Activated CD8-positive, alpha-beta memory T cell treated with anti-CD3 and anti-CD28 coated beads, Interleukin-2, amount 10 ng/mL, durations not matched to agents 7 days and 5 days (primary cell): ENCODE results near the gene IGSF9B. TPM values are rescaled to one million over a fixed set of nuclear protein-coding genes. Genes with fewer than 3 reads are reported as not detected.

ENCODE experiments used
- ATAC-seq: fragments of 150-1000 bp; cut with Tn5 transposase; one replicate; pipeline ENCODE4 v1.10.0; 2021; ENCODE audit warnings: moderate library complexity
- CTCF ChIA-PET: fragments of 350-600 bp; sonication (Branson Sonifier 250); formaldehyde crosslinking; loops from one replicate; lab custom pipeline; 2021; ENCODE audit warnings: antibody characterized with exemption; lab: Charles Lee
- DNase-seq: peaks from one replicate; pipeline ENCODE4 v3.0.0-alpha.2; 2020
- H3K27ac Mint-ChIP-seq: one replicate; pipeline ENCODE4 v1.8.0; 2021; ENCODE audit warnings: mild to moderate bottlenecking, mixed read lengths
- H3K27me3 Mint-ChIP-seq: one replicate; pipeline ENCODE4 v1.8.0; 2021; ENCODE audit warnings: mixed read lengths
- H3K36me3 Mint-ChIP-seq: one replicate; pipeline ENCODE4 v1.8.0; 2021; ENCODE audit warnings: mild to moderate bottlenecking, mixed read lengths
- H3K4me1 Mint-ChIP-seq: one replicate; pipeline ENCODE4 v1.8.0; 2021; ENCODE audit warnings: mixed read lengths
- H3K4me3 Mint-ChIP-seq: one replicate; pipeline ENCODE4 v1.8.0; 2021; ENCODE audit warnings: mild to moderate bottlenecking, moderate library complexity, mixed read lengths
- H3K9me3 Mint-ChIP-seq: one replicate; pipeline ENCODE4 v1.8.0; 2022; ENCODE audit warnings: low read depth, mixed read lengths
- total RNA-seq, 2 experiments: library from RNA; stranded (reverse); gene quantifications; one replicate each; pipeline ENCODE4 v1.2.3, GENCODE V29; 2021

IGSF9B gene
- total RNA-seq, 2 experiments from 2014 or later, result 19.6 to 34.5 TPM

- Mint-ChIP-seq H3K4me3 (no peak overlapping the region), H3K36me3 (peaks cover 5% of the 10 kb centered on the region), H3K27ac (no peak overlapping the region), H3K4me1 (peaks cover 7% of the 10 kb centered on the region), H3K27me3 (no peaks in the 10 kb centered on the region), H3K9me3 (no peaks in the 10 kb centered on the region)
- no peak for DNase-seq
- no peak for ATAC-seq
- CTCF ChIA-PET, result interaction anchor here (0.9 to 1.2 kb wide), 2 partner anchors 24 to 147 kb away, joined by 3 read pairs; no protein-coding TSS in a partner anchor
Measured at GRCh38 chr11:133903056-133903455, 53.7 kb downstream of the IGSF9B start.

- Mint-ChIP-seq H3K9me3 (no peaks in the 10 kb centered on the region), H3K27me3 (no peaks in the 10 kb centered on the region), H3K4me1 (peaks cover 8% of the 10 kb centered on the region), H3K4me3 (no peak overlapping the region), H3K36me3 (peaks cover 7% of the 10 kb centered on the region), H3K27ac (no peak overlapping the region)
- DNase-seq, result no peak
- ATAC-seq, result no peak
- CTCF ChIA-PET, result interaction anchor here (1.2 kb wide), 1 partner anchor 148 kb away, joined by 3 read pairs; no protein-coding TSS in a partner anchor
Measured at GRCh38 chr11:133902506-133902905, 54.3 kb downstream of the IGSF9B start.

- H3K4me3 Mint-ChIP-seq, result no peak overlapping the region
- H3K27me3 Mint-ChIP-seq, result no peaks in the 10 kb centered on the region
- CTCF ChIA-PET, result no interaction called here
- H3K36me3 Mint-ChIP-seq, result peaks cover 5% of the 10 kb centered on the region
- H3K9me3 Mint-ChIP-seq, result no peaks in the 10 kb centered on the region
- ATAC-seq (no peak), DNase-seq (no peak)
- peaks cover 8% of the 10 kb centered on the region for H3K4me1 Mint-ChIP-seq
- no peak overlapping the region for H3K27ac Mint-ChIP-seq
Measured at GRCh38 chr11:133901999-133902398, 54.8 kb downstream of the IGSF9B start.

GRCh38 chr11:133901316-133901715, 55.5 kb downstream of the IGSF9B start:
- ATAC-seq (no peak), DNase-seq (no peak)
- no peaks in the 10 kb centered on the region for H3K9me3 Mint-ChIP-seq
- H3K36me3 Mint-ChIP-seq, result peaks cover 5% of the 10 kb centered on the region
- peaks cover 8% of the 10 kb centered on the region for H3K4me1 Mint-ChIP-seq
- CTCF ChIA-PET, result no interaction called here
- no peaks in the 10 kb centered on the region for H3K27me3 Mint-ChIP-seq
- H3K27ac Mint-ChIP-seq, result no peak overlapping the region
- H3K4me3 Mint-ChIP-seq, result no peak overlapping the region

- no peaks in the 10 kb centered on the region for H3K27me3 Mint-ChIP-seq
- H3K27ac Mint-ChIP-seq, result no peak overlapping the region
- DNase-seq, result peak; percentile 36
- no peaks in the 10 kb centered on the region for H3K9me3 Mint-ChIP-seq
- peaks cover 2% of the 10 kb centered on the region for H3K36me3 Mint-ChIP-seq
- no peak overlapping the region for H3K4me3 Mint-ChIP-seq
- CTCF ChIA-PET, result no interaction called here
- ATAC-seq, result no peak
- H3K4me1 Mint-ChIP-seq, result peaks cover 8% of the 10 kb centered on the region
Measured at GRCh38 chr11:133900176-133901105, 56.3 kb downstream of the IGSF9B start.

GRCh38 chr11:133898770-133899115, 58.0 kb downstream of the IGSF9B start:
- Mint-ChIP-seq H3K36me3 (peaks cover 2% of the 10 kb centered on the region), H3K27me3 (no peaks in the 10 kb centered on the region), H3K4me3 (no peak overlapping the region), H3K9me3 (no peaks in the 10 kb centered on the region), H3K27ac (no peak overlapping the region), H3K4me1 (peaks cover 8% of the 10 kb centered on the region)
- CTCF ChIA-PET, result interaction anchor here (1.1 kb wide), 1 partner anchor 170 kb away, joined by 3 read pairs; the partner anchor contains the start of gene JAM3
- ATAC-seq, result no peak
- DNase-seq, result peak; percentile 30

GRCh38 chr11:133898031-133898769, 58.6 kb downstream of the IGSF9B start:
- Mint-ChIP-seq H3K9me3 (no peaks in the 10 kb centered on the region), H3K27ac (no peak overlapping the region), H3K4me3 (no peak overlapping the region), H3K4me1 (peaks cover 8% of the 10 kb centered on the region), H3K27me3 (no peaks in the 10 kb centered on the region), H3K36me3 (peaks cover 2% of the 10 kb centered on the region)
- CTCF ChIA-PET, result no interaction called here
- ATAC-seq (no peak), DNase-seq (peak; percentile 36)

- Mint-ChIP-seq H3K36me3 (peaks cover 2% of the 10 kb centered on the region), H3K27ac (no peak overlapping the region), H3K9me3 (no peaks in the 10 kb centered on the region), H3K4me1 (peaks cover 8% of the 10 kb centered on the region), H3K27me3 (no peaks in the 10 kb centered on the region), H3K4me3 (no peak overlapping the region)
- ATAC-seq (no peak), DNase-seq (peak; percentile 32)
- CTCF ChIA-PET, result no interaction called here
Measured at GRCh38 chr11:133897331-133897650, 59.5 kb downstream of the IGSF9B start.

- Mint-ChIP-seq H3K9me3 (no peaks in the 10 kb centered on the region), H3K4me3 (no peak overlapping the region), H3K36me3 (peaks cover 2% of the 10 kb centered on the region), H3K27me3 (no peaks in the 10 kb centered on the region), H3K4me1 (peaks cover 8% of the 10 kb centered on the region), H3K27ac (no peak overlapping the region)
- CTCF ChIA-PET, result no interaction called here
- DNase-seq (peak; percentile 30), ATAC-seq (no peak)
Measured at GRCh38 chr11:133896642-133897330, 60.0 kb downstream of the IGSF9B start.

GRCh38 chr11:133896028-133896427, 60.7 kb downstream of the IGSF9B start:
- Mint-ChIP-seq H3K9me3 (no peaks in the 10 kb centered on the region), H3K4me3 (no peak overlapping the region), H3K36me3 (peaks cover 2% of the 10 kb centered on the region), H3K27ac (no peak overlapping the region), H3K27me3 (no peaks in the 10 kb centered on the region), H3K4me1 (peaks cover 8% of the 10 kb centered on the region)
- peak; percentile 26 for DNase-seq
- CTCF ChIA-PET, result no interaction called here
- ATAC-seq, result no peak

GRCh38 chr11:133895551-133895950, 61.2 kb downstream of the IGSF9B start:
- peak; percentile 34 for DNase-seq

GRCh38 chr11:133895061-133895479, 61.7 kb downstream of the IGSF9B start:
- Mint-ChIP-seq H3K4me1 (peaks cover 8% of the 10 kb centered on the region), H3K27ac (no peak overlapping the region), H3K27me3 (no peaks in the 10 kb centered on the region), H3K36me3 (peaks cover 2% of the 10 kb centered on the region), H3K4me3 (no peak overlapping the region), H3K9me3 (no peaks in the 10 kb centered on the region)
- CTCF ChIA-PET, result no interaction called here
- DNase-seq (peak; percentile 4), ATAC-seq (no peak)

More at GRCh38 chr11:133895551-133895950, 61.2 kb downstream of the IGSF9B start:
- CTCF ChIA-PET, result no interaction called here
- Mint-ChIP-seq H3K27me3 (no peaks in the 10 kb centered on the region), H3K9me3 (no peaks in the 10 kb centered on the region), H3K36me3 (peaks cover 2% of the 10 kb centered on the region), H3K4me1 (peaks cover 8% of the 10 kb centered on the region), H3K4me3 (no peak overlapping the region), H3K27ac (no peak overlapping the region)
- no peak for ATAC-seq

GRCh38 chr11:133893381-133893780, 63.4 kb downstream of the IGSF9B start:
- Mint-ChIP-seq H3K36me3 (peaks cover 2% of the 10 kb centered on the region), H3K27me3 (peaks cover 3% of the 10 kb centered on the region), H3K4me1 (peaks cover 3% of the 10 kb centered on the region), H3K9me3 (no peaks in the 10 kb centered on the region), H3K27ac (no peak overlapping the region), H3K4me3 (no peak overlapping the region)
- DNase-seq (no peak), ATAC-seq (no peak)
- CTCF ChIA-PET, result no interaction called here
